NCI-H2029 treated with DMSO at 0.1 percent for 48 hours (cell line): Measurements from ENCODE around the gene TOE1.
A peak's percentile ranks its signal among the peaks of the same experiment; 100 is the strongest.

Source experiments
- DNase-seq: peaks from one replicate; lab custom pipeline; 2025; lab: John Stamatoyannopoulos, UW

Gene TOE1

DNA sequence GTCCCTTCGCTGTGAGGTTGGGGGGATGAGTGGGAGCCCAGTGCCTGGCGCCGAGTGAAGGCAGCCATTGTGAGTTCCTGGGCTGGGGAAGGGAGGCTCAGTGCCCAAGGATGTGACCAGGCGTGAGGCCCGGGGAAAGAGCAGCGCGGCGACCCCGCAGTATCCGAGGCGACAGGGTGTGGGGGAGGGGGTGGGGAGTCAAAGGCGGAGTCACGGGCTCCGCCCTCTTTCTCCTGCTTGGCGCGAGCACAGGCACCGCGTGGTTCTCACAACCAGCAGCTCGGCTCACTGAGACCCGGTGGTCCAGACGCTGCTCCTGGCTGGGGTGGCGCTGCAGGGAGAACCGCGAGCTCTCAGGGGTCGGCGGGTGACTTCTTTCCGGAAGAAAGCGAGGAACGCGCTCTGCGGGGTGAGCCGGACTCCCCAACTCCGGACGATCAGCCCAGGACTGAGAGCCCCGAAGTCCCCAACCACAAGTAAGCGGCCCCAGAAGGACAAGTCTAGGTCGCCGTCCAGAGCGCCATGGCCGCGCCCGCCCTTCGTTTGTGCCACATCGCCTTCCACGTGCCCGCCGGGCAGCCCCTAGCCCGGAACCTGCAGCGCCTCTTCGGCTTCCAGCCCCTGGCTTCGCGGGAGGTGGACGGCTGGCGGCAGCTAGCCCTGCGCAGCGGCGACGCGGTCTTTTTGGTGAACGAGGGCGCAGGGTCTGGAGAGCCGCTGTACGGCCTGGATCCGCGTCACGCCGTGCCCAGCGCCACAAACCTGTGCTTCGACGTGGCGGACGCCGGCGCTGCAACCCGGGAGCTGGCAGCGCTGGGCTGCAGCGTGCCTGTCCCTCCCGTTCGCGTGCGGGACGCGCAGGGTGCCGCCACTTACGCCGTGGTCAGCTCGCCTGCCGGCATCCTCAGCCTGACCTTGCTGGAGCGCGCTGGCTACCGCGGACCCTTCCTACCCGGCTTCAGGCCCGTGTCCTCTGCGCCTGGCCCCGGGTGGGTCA lies 13.0 kb upstream of the TOE1 start, which contains the start of gene HPDL:
Gene HPDL (plus strand): TSS at position 269 of the 997 bp plus-strand sequence. CDS start 254 bp downstream, at position 523.
- peak; percentile 73 for DNase-seq

- DNase-seq = peak; percentile 27
Measured at GRCh38 chr1:45327644-45328515, 12.1 kb upstream of the TOE1 start.

DNA sequence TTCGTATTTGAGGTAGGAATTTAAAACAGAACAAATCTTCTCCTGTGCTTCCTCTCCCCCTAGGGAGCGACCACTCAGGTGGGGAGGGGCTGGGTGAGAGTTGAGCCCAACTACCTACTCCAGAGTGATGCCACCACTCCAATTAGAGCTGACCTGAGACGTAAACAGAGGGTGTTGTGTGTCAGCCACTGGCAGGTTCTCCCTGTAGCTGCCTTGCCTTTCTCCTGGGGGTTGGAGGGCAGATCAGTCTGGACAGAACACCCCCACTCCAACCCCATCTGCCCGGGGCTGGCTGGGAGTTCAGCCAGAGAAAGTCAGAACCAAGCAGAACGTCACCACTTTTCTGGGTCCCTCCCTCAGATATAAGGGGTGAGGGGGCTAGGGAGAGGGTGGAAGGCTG lies 11.3 kb upstream of the TOE1 start:
- DNase-seq = no peak

DNA sequence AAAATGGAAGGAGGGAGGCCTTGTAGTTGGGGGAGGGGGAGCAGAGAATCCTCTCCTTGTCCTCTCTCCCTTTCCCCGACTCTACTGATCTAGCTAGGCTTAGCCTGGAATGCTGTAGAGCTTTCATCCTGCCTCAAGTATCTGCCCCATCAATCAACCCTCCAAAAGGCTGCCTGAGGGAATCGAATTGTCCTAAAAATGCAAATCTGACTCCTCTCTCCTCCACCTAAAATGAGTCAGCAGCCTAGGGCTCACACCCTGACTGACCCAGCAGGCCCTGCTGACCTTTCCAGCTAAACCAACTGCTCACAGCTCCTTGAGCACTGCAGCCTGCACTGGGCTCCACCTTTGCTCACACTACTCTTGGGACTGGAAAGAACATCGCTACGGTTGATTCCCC lies 10.5 kb upstream of the TOE1 start:
- no peak for DNase-seq

DNA sequence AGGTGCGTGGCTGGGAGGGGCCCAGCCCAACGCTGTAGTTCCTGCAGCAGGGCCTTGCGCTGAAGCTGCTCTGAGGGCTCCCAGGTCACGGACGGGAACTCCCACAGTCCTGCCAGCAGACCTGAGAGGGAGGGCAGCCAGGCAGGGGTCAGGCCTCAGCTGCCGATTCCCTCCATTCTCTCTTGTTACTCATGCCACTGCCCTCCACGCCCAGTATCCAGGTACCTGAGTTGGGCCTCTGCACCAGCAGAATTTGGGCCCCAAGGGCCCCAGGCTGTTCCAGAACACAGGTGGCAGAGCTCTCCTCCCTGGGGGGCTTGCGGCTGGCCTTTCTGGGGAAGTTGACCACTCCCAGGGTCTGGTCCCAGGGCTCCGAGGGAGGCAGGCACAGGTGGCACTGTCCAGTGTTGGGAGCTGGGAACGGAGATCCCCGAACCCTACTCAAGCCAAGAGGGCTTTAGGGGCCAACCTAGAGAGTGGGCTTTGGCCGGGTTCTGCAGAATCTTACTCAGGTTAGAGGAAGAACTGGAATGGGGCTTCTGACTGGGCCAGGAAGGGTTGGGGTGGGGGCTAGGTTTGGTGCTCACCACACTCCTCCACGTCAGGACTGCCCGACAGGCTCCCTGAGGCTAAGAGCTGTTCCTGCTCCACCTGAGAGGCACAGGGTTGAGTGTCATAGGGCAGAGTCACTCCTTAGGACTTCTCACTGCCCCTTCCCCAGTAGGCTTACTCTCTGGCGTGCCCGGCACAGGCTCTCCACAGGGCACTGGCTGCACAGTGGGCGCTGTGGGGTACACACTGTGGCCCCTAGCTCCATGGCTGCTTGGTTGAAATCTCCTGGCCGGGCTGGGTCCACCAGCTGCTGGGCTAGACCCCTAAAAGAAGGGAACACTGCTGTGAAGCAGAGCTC lies 8.3 kb upstream of the TOE1 start:
- DNase-seq = no peak

- DNase-seq = no peak
Measured at GRCh38 chr1:45332346-45332720, 7.6 kb upstream of the TOE1 start.

GRCh38 chr1:45334308-45335245 lies 5.4 kb upstream of the TOE1 start:
- DNase-seq = no peak

- no peak for DNase-seq
Measured at GRCh38 chr1:45335855-45336324, 4.1 kb upstream of the TOE1 start.

DNA sequence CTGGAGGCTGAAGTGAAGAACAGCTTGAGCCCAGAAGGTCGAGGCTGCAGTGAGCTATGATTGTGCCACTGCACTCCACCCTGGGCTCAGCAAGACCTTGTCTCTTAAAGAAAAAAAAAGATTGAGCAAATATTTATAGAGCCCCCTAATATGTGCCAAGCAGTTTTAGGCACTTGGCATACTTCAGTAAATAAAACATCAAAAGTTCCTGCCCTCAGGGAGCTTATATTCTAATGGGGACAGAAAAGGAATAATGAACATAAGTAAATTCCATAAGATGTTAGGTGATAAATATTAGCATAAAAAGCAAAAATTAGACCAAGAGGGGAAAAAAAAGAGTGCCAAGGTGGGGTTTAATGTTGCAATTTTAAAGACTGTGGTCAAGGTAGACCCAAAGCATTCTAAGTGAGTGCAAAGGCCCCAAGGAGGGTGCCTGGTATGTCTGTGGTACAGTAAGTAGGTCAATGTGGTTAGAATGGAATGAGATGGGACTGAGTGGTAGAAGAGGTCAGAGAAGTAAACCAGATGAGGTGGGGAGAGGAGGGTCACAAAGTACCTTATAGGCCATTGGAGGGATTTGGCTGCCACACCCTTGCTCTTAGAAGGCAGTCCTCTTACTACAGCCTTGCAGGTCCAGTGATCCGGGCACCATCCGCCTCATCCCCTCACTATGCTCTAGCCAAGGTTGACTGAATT lies 2.2 kb upstream of the TOE1 start:
- no peak for DNase-seq

DNA sequence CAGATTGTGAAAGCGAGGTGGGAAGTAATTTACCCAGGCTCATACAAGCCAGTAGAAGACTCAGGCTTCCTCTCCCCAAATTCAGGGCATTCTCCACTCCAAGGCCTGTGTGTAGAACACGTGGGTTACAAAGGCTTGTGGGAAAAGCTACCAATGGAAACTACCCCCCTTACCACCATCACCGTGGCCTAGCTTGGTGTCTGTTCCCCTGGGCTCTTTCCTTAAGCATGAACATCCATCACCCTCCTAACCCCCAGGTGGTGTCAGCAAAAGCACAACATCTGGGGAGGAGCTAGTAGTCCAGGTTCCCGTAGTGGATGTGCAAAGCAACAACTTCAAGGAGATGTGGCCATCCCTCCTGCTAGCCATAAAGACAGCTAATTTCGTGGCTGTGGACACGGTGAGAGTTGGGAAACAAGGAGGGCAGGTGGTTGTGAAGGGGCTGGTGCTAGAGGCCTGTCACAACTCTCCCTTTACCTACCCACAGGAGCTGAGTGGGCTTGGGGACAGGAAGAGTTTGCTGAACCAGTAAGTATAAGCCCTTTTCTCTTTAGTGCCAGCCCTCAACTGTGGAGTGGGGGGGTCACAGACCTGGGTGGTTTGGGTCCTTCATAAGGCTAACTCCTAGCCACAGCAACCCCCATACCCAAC lies 971 bp downstream of the TOE1 start:
- no peak for DNase-seq

GRCh38 chr1:45344499-45344898 lies 4.5 kb downstream of the TOE1 start:
- no peak for DNase-seq

- DNase-seq = no peak
Measured at GRCh38 chr1:45345014-45345413, 5.0 kb downstream of the TOE1 start.

- no peak for DNase-seq
Measured at GRCh38 chr1:45346473-45346872, 6.5 kb downstream of the TOE1 start.

GRCh38 chr1:45348020-45348419 lies 8.1 kb downstream of the TOE1 start:
- DNase-seq = no peak

GRCh38 chr1:45348609-45348965 lies 8.6 kb downstream of the TOE1 start:
- DNase-seq = no peak

DNA sequence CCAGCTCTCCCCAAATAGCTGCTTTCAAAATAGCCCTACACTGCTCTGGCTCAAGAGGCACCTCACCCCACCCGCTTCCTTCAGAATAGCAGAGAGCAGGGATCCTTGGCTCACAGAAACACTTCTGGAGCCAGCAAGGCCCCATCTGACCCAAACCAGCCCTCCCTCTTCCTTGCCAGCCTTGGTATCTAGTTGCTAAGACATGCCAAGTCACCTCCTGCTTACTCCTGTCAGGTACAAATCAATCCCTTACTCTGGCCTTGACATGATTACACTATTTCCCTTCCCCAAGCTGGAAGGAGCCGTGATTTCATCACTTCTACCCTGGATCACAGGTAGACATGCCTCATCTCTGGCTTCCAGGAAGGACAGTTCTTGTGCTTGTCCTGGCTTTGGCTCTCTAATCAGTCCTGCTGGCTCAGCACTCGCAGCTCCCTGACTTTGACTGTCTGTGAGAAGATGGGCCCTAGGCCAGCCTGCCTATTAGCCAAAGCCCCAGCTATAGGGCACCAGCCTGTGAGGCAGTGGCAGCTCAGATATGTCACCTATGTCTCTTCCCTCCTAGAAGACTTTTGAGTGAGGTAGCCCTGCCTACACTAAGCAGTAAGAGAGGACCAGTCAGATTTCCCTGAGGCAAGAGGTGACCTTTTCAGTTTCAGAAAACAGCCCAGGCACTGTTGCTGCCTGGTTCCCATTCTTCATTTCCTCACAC lies 9.2 kb downstream of the TOE1 start:
- no peak for DNase-seq

- DNase-seq = no peak
Measured at GRCh38 chr1:45351508-45351907, 11.5 kb downstream of the TOE1 start.

DNA sequence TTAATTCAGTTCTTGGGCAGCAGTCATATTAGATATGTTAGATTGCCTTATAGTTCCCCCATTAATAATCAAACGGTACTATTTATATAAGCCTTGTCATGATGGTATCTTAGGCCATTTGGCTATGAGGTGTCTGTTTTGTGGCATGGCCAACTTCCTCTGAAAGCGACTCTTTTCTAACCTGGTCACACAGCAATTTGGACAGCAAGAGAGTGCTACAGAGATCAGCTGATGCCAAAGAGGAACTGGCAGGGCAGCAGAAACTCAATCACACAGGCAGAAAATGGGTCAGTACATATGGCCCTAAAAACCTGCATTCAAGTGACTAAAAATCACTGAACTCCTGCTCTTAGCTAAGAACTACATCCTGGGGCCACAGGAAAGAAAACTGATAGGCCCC lies 13.7 kb downstream of the TOE1 start:
- no peak for DNase-seq

DNA sequence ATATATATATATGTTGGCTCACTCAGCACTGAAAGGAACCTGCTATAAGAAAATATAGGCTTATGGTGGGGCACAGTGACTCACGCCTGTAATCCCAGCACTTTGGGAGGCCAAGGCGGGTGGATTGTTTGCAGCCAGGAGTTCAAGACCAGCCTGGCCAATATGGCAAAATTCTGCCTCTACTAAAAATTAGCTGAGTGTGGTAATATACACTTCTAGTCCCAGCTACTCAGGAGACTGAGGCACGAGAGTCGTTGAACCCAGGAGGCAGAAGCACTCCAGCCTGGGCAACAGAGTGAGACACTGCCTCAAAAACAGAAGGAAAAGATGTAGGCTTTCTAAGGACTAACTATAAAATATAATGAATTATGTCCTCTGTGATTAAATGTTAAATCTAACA lies 14.9 kb downstream of the TOE1 start:
- DNase-seq = no peak
